HUES6 (cell line): Measurements from ENCODE around the gene RFX7.
A peak's percentile ranks its signal among the peaks of the same experiment; 100 is the strongest.

ENCODE experiments used
- H3K27ac ChIP-seq: 2 replicates; pipeline ENCODE4 v1.7.0; 2013; ENCODE audit warnings: low read depth, mild to moderate bottlenecking, low read length, inconsistent platforms
- H3K27me3 ChIP-seq: 2 replicates; pipeline ENCODE4 v1.6.1; 2013; ENCODE audit warnings: low read length; ENCODE audit not compliant: control insufficient read depth, insufficient read depth
- H3K36me3 ChIP-seq: 2 replicates; pipeline ENCODE4 v1.6.1; 2013; ENCODE audit warnings: low read length; ENCODE audit not compliant: control insufficient read depth, insufficient read depth
- H3K4me1 ChIP-seq: 2 replicates; pipeline ENCODE4 v1.6.1; 2013; ENCODE audit warnings: low read length; ENCODE audit not compliant: control insufficient read depth, insufficient read depth
- H3K4me3 ChIP-seq: 2 replicates; pipeline ENCODE4 v1.5.1; 2013; ENCODE audit warnings: low read depth, low read length
- H3K9ac ChIP-seq: one replicate; pipeline ENCODE4 v1.6.1; 2013; ENCODE audit warnings: mild to moderate bottlenecking, low read length
- H3K9me3 ChIP-seq: 2 replicates; pipeline ENCODE4 v1.6.1; 2013; ENCODE audit warnings: low read depth, low read length; ENCODE audit not compliant: control insufficient read depth, insufficient read depth

RFX7 gene

DNA sequence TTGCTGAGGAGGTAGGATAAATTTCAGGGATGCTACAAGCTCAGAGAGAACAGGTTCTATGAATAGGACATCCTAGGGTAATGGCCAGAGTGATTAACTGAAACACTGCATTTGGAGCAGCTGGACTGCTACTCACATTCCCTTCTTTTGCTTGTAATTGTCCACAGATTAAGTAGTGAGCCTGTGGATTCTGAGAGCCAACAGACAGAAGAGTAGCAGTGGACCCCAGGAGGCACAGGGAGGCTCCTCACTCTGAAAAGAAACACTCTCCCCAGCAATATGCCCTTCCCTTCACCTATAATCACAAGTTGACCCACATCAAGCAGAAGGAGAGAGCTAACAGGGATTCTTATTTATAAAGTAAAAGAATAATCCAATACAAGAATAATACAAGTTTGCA, 10.6 kb upstream of the RFX7 start:
- H3K9ac ChIP-seq: no peak overlapping the region
- peaks cover 4% of the 10 kb centered on the region; the same call in 1 of the 2 replicates for H3K27me3 ChIP-seq
- H3K27ac ChIP-seq: no peak overlapping the region
- H3K36me3 ChIP-seq: no peaks in the 10 kb centered on the region
- H3K9me3 ChIP-seq: no peaks in the 10 kb centered on the region
- H3K4me1 ChIP-seq: no peaks in the 10 kb centered on the region
- H3K4me3 ChIP-seq: no peak overlapping the region

GRCh38 chr15:56252386-56252785, 8.7 kb upstream of the RFX7 start:
- no peak overlapping the region for H3K27ac ChIP-seq
- no peak overlapping the region for H3K4me3 ChIP-seq
- H3K9me3 ChIP-seq: no peaks in the 10 kb centered on the region
- peaks cover 4% of the 10 kb centered on the region; the same call in 1 of the 2 replicates for H3K27me3 ChIP-seq
- no peak overlapping the region for H3K9ac ChIP-seq
- 0 out of 2 replicates have a peak, but pooled peaks cover 7% of the 10 kb centered on the region for H3K4me1 ChIP-seq
- H3K36me3 ChIP-seq: no peaks in the 10 kb centered on the region

DNA sequence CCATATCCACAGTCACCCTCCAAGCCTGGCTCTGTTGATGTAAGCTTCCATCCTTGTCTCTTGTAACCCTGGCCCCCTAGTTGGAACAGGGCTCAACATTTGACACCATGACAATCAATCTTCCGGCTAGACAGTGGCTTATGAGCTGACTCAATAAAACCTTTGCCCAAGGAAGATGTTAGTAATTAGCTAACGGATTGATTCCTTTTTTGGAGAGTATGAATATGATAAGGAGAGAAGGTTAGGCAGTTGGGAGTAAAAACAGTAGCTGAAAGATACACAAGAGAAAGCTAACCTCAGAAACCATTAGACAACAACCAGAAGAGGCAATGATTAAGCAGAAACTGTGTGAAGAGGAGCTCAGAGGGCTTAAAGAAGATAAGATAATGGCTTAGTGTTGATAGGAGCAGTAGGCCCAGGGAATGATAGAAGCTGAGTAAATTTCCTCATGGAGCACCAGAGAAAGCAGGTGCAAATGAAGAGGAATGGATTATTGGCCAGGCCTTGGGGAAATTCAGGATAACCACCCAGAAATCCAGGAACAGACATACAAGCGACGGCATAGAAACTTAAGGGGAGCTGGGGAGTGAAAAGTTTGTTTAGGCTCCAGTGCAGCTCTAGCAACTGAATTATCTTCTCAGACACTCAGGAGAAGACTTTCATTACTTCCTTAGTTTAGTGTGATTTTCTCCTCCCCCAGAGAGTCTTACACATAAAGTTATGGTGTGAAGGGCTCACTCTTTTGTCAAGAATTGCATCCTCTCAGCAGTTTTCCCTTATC, 7.8 kb upstream of the RFX7 start:
- Histone ChIP-seq H3K36me3 (no peaks in the 10 kb centered on the region), H3K27me3 (peaks cover 4% of the 10 kb centered on the region; the same call in 1 of the 2 replicates), H3K27ac (no peak overlapping the region), H3K9ac (no peak overlapping the region), H3K4me3 (no peak overlapping the region), H3K4me1 (peaks cover 7% of the 10 kb centered on the region; the same call in 1 of the 2 replicates), H3K9me3 (no peaks in the 10 kb centered on the region)

DNA sequence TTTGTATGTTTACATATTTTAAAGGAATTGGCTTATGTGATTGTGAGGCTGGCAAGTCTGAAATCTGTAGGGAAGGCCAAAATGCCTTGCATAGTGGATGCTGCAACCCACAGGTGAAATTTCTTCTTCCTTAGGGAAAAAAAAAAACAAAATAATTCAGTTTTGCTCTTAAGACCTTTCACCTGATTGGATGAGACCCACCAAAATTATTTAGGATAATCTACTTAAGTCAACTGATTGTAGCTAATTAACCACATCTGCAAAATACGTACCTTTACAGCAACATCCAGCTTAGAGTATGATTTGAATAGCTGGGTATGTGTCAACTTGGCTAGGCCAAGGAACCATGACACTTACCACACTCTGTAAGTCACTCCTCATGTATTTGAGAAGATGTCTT, 6.9 kb upstream of the RFX7 start:
- H3K9ac ChIP-seq: no peak overlapping the region
- H3K4me1 ChIP-seq: peaks cover 10% of the 10 kb centered on the region; the same call in 1 of the 2 replicates
- H3K27me3 ChIP-seq: peaks cover 4% of the 10 kb centered on the region; the same call in 1 of the 2 replicates
- H3K36me3 ChIP-seq: no peaks in the 10 kb centered on the region
- H3K4me3 ChIP-seq: no peak overlapping the region
- no peak overlapping the region for H3K27ac ChIP-seq
- no peaks in the 10 kb centered on the region for H3K9me3 ChIP-seq

- peaks cover 2% of the 10 kb centered on the region; the same call in 1 of the 2 replicates for H3K27me3 ChIP-seq
- H3K9me3 ChIP-seq: no peaks in the 10 kb centered on the region
- H3K4me3 ChIP-seq: no peak overlapping the region
- no peak overlapping the region for H3K27ac ChIP-seq
- no peak overlapping the region for H3K9ac ChIP-seq
- no peaks in the 10 kb centered on the region for H3K36me3 ChIP-seq
- peaks cover 21% of the 10 kb centered on the region for H3K4me1 ChIP-seq
Measured at GRCh38 chr15:56249092-56249491, 5.4 kb upstream of the RFX7 start.

DNA sequence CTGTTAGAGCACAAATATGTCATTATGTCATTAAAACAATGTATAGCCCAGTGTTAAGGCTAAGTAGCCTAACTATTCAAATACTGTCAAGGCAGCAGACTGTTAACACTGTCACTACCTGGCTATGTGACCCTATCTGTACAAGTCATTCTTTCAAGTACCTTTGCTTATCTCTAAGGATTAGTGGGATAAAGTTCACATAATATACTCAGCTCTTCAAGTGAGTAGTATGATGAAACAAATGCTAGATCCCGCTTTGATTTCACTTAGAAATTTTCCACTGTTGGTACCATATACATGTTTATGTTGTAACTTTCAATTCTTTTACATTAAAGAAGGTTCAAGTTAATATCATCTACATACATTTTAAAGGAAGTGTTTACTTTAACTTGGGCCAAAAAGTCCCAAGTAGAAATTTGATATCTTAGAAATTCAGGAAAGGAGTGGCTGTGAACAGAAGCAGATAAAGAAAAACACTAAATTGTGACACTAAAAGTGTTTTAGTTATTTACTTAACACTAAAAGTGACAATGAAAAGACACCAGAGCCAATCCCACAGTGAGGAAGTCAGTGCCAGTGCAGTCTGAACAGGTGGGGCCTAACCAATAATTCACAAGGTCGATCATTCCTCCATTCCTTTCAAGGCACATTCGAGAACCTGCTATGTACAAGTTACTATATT, 4.8 kb upstream of the RFX7 start:
- H3K9ac ChIP-seq: no peak overlapping the region
- no peaks in the 10 kb centered on the region for H3K9me3 ChIP-seq
- H3K36me3 ChIP-seq: no peaks in the 10 kb centered on the region
- peaks cover 21% of the 10 kb centered on the region for H3K4me1 ChIP-seq
- no peak overlapping the region for H3K27ac ChIP-seq
- H3K27me3 ChIP-seq: no peaks in the 10 kb centered on the region
- no peak overlapping the region for H3K4me3 ChIP-seq

DNA sequence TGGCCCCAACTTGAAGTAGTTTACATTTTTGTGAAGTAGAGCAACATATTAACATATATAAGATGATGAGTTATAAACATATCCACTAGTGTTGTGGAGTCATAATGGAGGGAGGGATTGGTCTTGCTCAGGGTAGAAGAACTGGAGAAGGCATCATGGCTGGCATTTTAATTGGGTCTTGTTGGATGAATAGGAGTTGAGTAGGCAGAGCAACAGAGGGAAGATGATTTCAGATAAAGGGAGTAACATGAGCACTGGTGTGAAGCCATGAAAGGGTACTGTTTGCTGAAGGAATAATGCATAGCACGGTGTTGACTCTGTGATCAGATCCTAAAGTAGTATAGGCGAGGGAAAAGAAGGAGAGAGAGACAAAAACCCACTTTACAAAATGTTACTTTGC, 3.6 kb upstream of the RFX7 start:
- no peak overlapping the region for H3K4me3 ChIP-seq
- H3K27me3 ChIP-seq: no peaks in the 10 kb centered on the region
- H3K36me3 ChIP-seq: no peaks in the 10 kb centered on the region
- no peaks in the 10 kb centered on the region for H3K9me3 ChIP-seq
- H3K9ac ChIP-seq: no peak overlapping the region
- no peak overlapping the region for H3K27ac ChIP-seq
- peaks cover 21% of the 10 kb centered on the region for H3K4me1 ChIP-seq

- Histone ChIP-seq H3K27me3 (no peaks in the 10 kb centered on the region), H3K27ac (no peak overlapping the region), H3K4me3 (peak overlapping the region; percentile 49), H3K9ac (peak overlapping the region; percentile 44), H3K4me1 (peaks cover 25% of the 10 kb centered on the region), H3K9me3 (no peaks in the 10 kb centered on the region), H3K36me3 (no peaks in the 10 kb centered on the region)
Measured at GRCh38 chr15:56245871-56246814, 2.5 kb upstream of the RFX7 start.

- Histone ChIP-seq H3K27me3 (no peaks in the 10 kb centered on the region), H3K9ac (peak overlapping the region; percentile 12), H3K36me3 (no peaks in the 10 kb centered on the region), H3K9me3 (no peaks in the 10 kb centered on the region), H3K4me3 (peak overlapping the region; percentile 99), H3K4me1 (peaks cover 25% of the 10 kb centered on the region), H3K27ac (peak overlapping the region; percentile 61; the same call in 1 of the 2 replicates)
Measured at GRCh38 chr15:56244811-56245576, 1.3 kb upstream of the RFX7 start.
